ENCODE results near the gene AMIGO1.

AMIGO1 gene

GRCh38 chr1:109532365-109533136, 23.0 kb upstream of the AMIGO1 start:
- DNase-seq (ENCODE audit: low read depth in 2 of 3, low spot score in 2 of 3), result peak; percentile 71 to 97 (median 93)

- no peak for DNase-seq (ENCODE audit: low read depth in 2 of 3, low spot score in 2 of 3)
These were observed 22.4 kb upstream of the AMIGO1 start for GRCh38 chr1:109531826-109532364.

GRCh38 chr1:109531380-109531779, 21.9 kb upstream of the AMIGO1 start:
- no peak for DNase-seq (ENCODE audit: low read depth in 2 of 3, low spot score in 2 of 3)

GRCh38 chr1:109530457-109531087, 21.0 kb upstream of the AMIGO1 start:
- no peak for DNase-seq (ENCODE audit: low read depth in 2 of 3, low spot score in 2 of 3)

- DNase-seq (ENCODE audit: low read depth in 2 of 3, low spot score in 2 of 3), result no peak
These were observed 20.4 kb upstream of the AMIGO1 start for GRCh38 chr1:109529881-109530456.

- DNase-seq (ENCODE audit: low read depth in 2 of 3, low spot score in 2 of 3), result no peak
These were observed 19.2 kb upstream of the AMIGO1 start for GRCh38 chr1:109528712-109529111.

- DNase-seq (ENCODE audit: low read depth in 2 of 3, low spot score in 2 of 3), result no peak
These were observed 18.5 kb upstream of the AMIGO1 start for GRCh38 chr1:109527846-109528695.

- DNase-seq (ENCODE audit: low read depth in 2 of 3, low spot score in 2 of 3), result no peak
These were observed 17.7 kb upstream of the AMIGO1 start for GRCh38 chr1:109527098-109527811.

- no peak for DNase-seq (ENCODE audit: low read depth in 2 of 3, low spot score in 2 of 3)
These were observed 14.2 kb upstream of the AMIGO1 start for GRCh38 chr1:109523706-109524105.

GRCh38 chr1:109522026-109522425, 12.5 kb upstream of the AMIGO1 start:
- DNase-seq (ENCODE audit: low read depth in 2 of 3, low spot score in 2 of 3), result no peak

GRCh38 chr1:109521002-109521951, 11.8 kb upstream of the AMIGO1 start:
- DNase-seq (ENCODE audit: low read depth in 2 of 3, low spot score in 2 of 3), result no peak

GRCh38 chr1:109517337-109517736, 7.8 kb upstream of the AMIGO1 start:
- no peak for DNase-seq (ENCODE audit: low read depth in 2 of 3, low spot score in 2 of 3)

GRCh38 chr1:109516872-109517271, 7.3 kb upstream of the AMIGO1 start:
- DNase-seq (ENCODE audit: low read depth in 2 of 3, low spot score in 2 of 3), result no peak

GRCh38 chr1:109514846-109515245, 5.3 kb upstream of the AMIGO1 start:
- DNase-seq (ENCODE audit: low read depth in 2 of 3, low spot score in 2 of 3), result no peak

- DNase-seq (ENCODE audit: low read depth in 2 of 3, low spot score in 2 of 3), result no peak
These were observed 3.7 kb upstream of the AMIGO1 start for GRCh38 chr1:109513110-109513710.

- DNase-seq (ENCODE audit: low read depth in 2 of 3, low spot score in 2 of 3), result no peak
These were observed 703 bp downstream of the AMIGO1 start for GRCh38 chr1:109508873-109509175.

GRCh38 chr1:109508001-109508872, 1.3 kb downstream of the AMIGO1 start:
- DNase-seq (ENCODE audit: low read depth in 2 of 3, low spot score in 2 of 3), result no peak

- no peak for DNase-seq (ENCODE audit: low read depth in 2 of 3, low spot score in 2 of 3)
These were observed 4.6 kb downstream of the AMIGO1 start for GRCh38 chr1:109504974-109505373.
